Lung (tissue), 12 donors: Measurements from ENCODE around the gene ISX. TPM values are rescaled to one million over a fixed set of nuclear protein-coding genes. Genes with fewer than 3 reads are reported as not detected.

Experiments used
- ATAC-seq: fragments of 200-7000 bp; cut with Tn5 transposase; one replicate; pipeline ENCODE4 v1.9.1; 2020; ENCODE audit warnings: moderate number of reproducible peaks; ENCODE audit not compliant: insufficient read depth, low FRiP score
- DNase-seq, 3 donors: peaks; one replicate each; pipeline ENCODE4 v3.0.0-alpha.2; 2013 to 2017
- H3K27ac ChIP-seq, 2 donors: one replicate each; pipeline ENCODE4 v1.5.1; 2013; ENCODE audit warnings: mild to moderate bottlenecking in 2 of 2, moderate library complexity in 2 of 2, control low read depth in 1 of 2, inconsistent platforms in 1 of 2, low read depth in 1 of 2, low read length in 1 of 2
- H3K27me3 ChIP-seq, 3 donors: one replicate each; pipeline ENCODE4 v1.5.1; 2013; ENCODE audit warnings: low read length in 2 of 3; ENCODE audit not compliant: control insufficient read depth in 3 of 3, insufficient read depth in 3 of 3
- H3K36me3 ChIP-seq, 4 donors: one replicate each; pipeline ENCODE4 v1.5.1; 2013; ENCODE audit warnings: low read length in 4 of 4, mild to moderate bottlenecking in 1 of 4, moderate library complexity in 1 of 4; ENCODE audit not compliant: control insufficient read depth in 4 of 4, insufficient read depth in 4 of 4
- H3K4me1 ChIP-seq, 5 donors: one replicate each; pipeline ENCODE4 v1.5.1; 2013; ENCODE audit warnings: low read length in 5 of 5, mild to moderate bottlenecking in 2 of 5, moderate library complexity in 1 of 5; ENCODE audit not compliant: control insufficient read depth in 5 of 5, insufficient read depth in 5 of 5
- H3K4me3 ChIP-seq: one replicate; pipeline ENCODE4 v1.5.1; 2013; ENCODE audit warnings: mild to moderate bottlenecking, control low read depth, moderate library complexity
- H3K9ac ChIP-seq, 2 donors: one replicate each; pipeline ENCODE4 v1.5.1; 2013; ENCODE audit warnings: low read length in 2 of 2, control low read depth in 1 of 2; ENCODE audit not compliant: insufficient read depth in 1 of 2
- H3K9me3 ChIP-seq, 4 donors: one replicate each; pipeline ENCODE4 v1.5.1; 2013; ENCODE audit warnings: low read length in 3 of 4, mild to moderate bottlenecking in 1 of 4, moderate library complexity in 1 of 4; ENCODE audit not compliant: control insufficient read depth in 4 of 4, insufficient read depth in 3 of 4
- CTCF ChIP-seq: IDR thresholded peaks from 2 replicates; pipeline ENCODE4 v1.5.1; 2012; ENCODE audit warnings: mild to moderate bottlenecking; ENCODE audit errors: control extremely low read depth, extremely low read depth
- WGBS, 2 donors: extraction: QIAGEN DNeasy Blood & Tissue Kit; methylation state at CpG; one replicate each; pipeline ENCODE4 v1.1.7; 2013; 5-methylcytosine and 5-hydroxymethylcytosine counted together
- polyA plus RNA-seq, 2 donors: library from polyadenylated mRNA; stranded (reverse); fragments of 200-250 nt; gene quantifications; one replicate each; pipeline ENCODE4 v1.2.1, GENCODE V29; 2013
- total RNA-seq, 2 donors: library from RNA; depleted of rRNA in 1 of 2; stranded (reverse); fragments of >200 nt in 1 of 2; gene quantifications; one replicate each; pipeline ENCODE4 v1.2.1, GENCODE V29; 2014 to 2021
- donor health status: control.
- donor health status: control.
- donor health status: Bipolar disorder and iron deficiency.
- donor health status: healthy.
- donor health status: DM: yes; HTN: yes; CAD: no.

The ISX gene
- total and polyA plus RNA-seq, 4 donors, result not detected

DNA sequence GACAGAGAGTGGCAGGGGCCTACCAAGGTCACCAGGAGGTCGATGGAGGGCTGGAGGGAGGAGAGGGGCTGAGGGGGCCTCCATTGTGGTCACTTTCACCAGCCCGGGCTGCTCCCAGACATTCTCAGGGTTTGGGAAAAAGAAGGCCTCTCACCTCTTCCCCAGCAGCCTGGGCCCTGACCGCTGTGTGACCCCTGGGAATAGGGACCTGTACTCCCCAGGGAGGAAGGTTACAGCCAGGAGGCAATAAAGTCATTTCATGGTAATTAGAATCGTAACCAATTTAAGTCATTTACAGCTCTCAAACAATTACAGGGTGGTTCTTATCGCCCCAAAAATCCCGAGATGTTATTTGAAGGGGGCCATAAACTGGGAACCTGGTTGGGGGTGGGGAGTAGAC is 37.8 kb downstream of the ISX start:
- Histone ChIP-seq H3K9me3 (peaks cover 0 to 3% (median 0%) of the 10 kb centered on the region in 4 donors), H3K27ac (no peak overlapping the region), H3K36me3 (no peaks in the 10 kb centered on the region), H3K4me1 (no peaks in the 10 kb centered on the region), H3K27me3 (peaks cover 0 to 2% (median 0%) of the 10 kb centered on the region in 3 donors), H3K4me3 (no peak overlapping the region), H3K9ac (no peak overlapping the region)
- TF ChIP-seq CTCF, result no peak
- 61 to 64% methylated on average over 6 of the region's 6 CpGs for WGBS, 2 donors
- no peak for DNase-seq
- ATAC-seq, result no peak

DNA sequence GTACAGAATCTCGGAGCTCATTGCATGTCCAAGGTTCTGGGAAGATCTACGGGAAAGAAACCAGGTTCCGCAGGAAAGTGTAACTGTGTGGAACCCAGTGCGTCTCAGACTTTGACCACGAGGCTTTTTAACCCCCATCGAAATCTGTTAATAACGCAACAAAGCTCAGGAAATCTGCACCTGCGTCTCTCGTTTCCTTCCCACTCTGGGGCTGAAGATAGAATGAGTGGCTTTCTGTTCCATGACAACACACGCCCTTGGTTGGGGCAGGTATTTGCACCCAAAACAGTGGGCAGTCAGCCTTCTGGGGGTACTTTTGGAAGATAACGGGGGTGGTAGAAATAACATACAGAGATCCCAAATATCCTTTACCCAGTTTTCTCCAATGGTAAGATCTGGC is 38.5 kb downstream of the ISX start:
- H3K36me3 ChIP-seq, result no peaks in the 10 kb centered on the region
- peaks cover 0 to 2% (median 0%) of the 10 kb centered on the region in 3 donors for H3K27me3 ChIP-seq
- no peak for ATAC-seq
- no peak overlapping the region for H3K27ac ChIP-seq
- no peak for DNase-seq
- no peaks in the 10 kb centered on the region for H3K4me1 ChIP-seq
- no peak for TF ChIP-seq CTCF
- peaks cover 0 to 6% (median 0%) of the 10 kb centered on the region in 4 donors for H3K9me3 ChIP-seq
- no peak overlapping the region for H3K9ac ChIP-seq
- WGBS, 2 donors, result 63 to 68% methylated on average over 11 of the region's 11 CpGs
- H3K4me3 ChIP-seq, result no peak overlapping the region

- no peak for ATAC-seq
- no peak for DNase-seq
- Histone ChIP-seq H3K4me1 (no peaks in the 10 kb centered on the region), H3K27ac (no peak overlapping the region), H3K4me3 (no peak overlapping the region), H3K9ac (no peak overlapping the region), H3K9me3 (peaks cover 0 to 3% (median 0%) of the 10 kb centered on the region in 4 donors), H3K36me3 (no peaks in the 10 kb centered on the region), H3K27me3 (peaks cover 0 to 2% (median 0%) of the 10 kb centered on the region in 3 donors)
- 65 to 75% methylated on average over 4 of the region's 4 CpGs for WGBS, 2 donors
- no peak for TF ChIP-seq CTCF
These were observed 43.7 kb downstream of the ISX start for GRCh38 chr22:35109616-35110015.

DNA sequence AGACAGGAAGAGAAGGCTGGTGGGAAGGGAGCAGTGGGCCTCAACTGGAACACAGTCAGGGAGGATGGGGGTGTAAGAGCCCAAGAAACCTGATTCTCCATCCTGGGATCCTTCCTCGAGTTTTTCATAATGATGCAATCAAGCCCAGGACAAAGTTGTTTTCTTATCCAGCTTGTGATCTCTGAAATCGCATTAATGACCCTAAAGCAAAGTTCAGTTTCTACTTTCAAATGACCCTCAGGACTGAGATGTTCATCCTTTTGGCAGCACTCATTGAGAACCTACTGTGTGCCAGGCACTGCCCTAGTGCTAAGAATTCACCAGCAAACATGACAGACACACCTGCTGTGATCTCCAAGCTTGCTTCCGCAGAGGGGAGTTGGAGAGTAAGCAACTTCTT is 45.3 kb downstream of the ISX start:
- peaks cover 0 to 3% (median 0%) of the 10 kb centered on the region in 4 donors for H3K9me3 ChIP-seq
- H3K9ac ChIP-seq, result no peak overlapping the region
- H3K4me1 ChIP-seq, result no peaks in the 10 kb centered on the region
- DNase-seq (no peak), ATAC-seq (no peak)
- H3K4me3 ChIP-seq, result no peak overlapping the region
- peaks cover 0 to 2% (median 0%) of the 10 kb centered on the region in 3 donors for H3K27me3 ChIP-seq
- TF ChIP-seq CTCF, result no peak
- H3K36me3 ChIP-seq, result no peaks in the 10 kb centered on the region
- H3K27ac ChIP-seq, result no peak overlapping the region
- WGBS, 2 donors, result 72 to 81% methylated on average over 3 of the region's 3 CpGs
